CD14-positive monocyte (primary cell): ENCODE measurements around the gene PARVB. TPM values are rescaled to one million over a fixed set of nuclear protein-coding genes. Genes with fewer than 3 reads are reported as not detected.

ENCODE experiments used
- DNase-seq, 3 donors: peaks; one replicate each; pipeline ENCODE4 v3.0.0-alpha.2; 2011 to 2022
- H2AFZ ChIP-seq: 2 replicates; pipeline ENCODE4 v1.6.0; 2012; ENCODE audit warnings: mild to moderate bottlenecking, low read depth, low read length, inconsistent platforms; ENCODE audit not compliant: insufficient read depth, poor library complexity, severe bottlenecking
- H3K27ac ChIP-seq, 2 donors: 1 replicate in 1 of 2; 2 replicates in 1 of 2; pipeline ENCODE4 v1.5.1; 2012 to 2013; ENCODE audit warnings: low read length in 2 of 2, control low read depth in 1 of 2, inconsistent platforms in 1 of 2, low read depth in 1 of 2, mild to moderate bottlenecking in 1 of 2
- H3K27me3 ChIP-seq, 2 donors: one replicate each; pipeline versions ENCODE4 v1.6.0 to v1.6.1; 2011 to 2013; ENCODE audit warnings: low read length in 2 of 2; ENCODE audit not compliant: control insufficient read depth in 2 of 2, insufficient read depth in 2 of 2
- H3K36me3 ChIP-seq, 2 donors: replicated peaks in 1 of 2; 1 replicate in 1 of 2; 2 replicates in 1 of 2; pipeline versions ENCODE4 v1.5.1 to v1.6.1; 2012 to 2013; ENCODE audit warnings: low read length in 2 of 2, control low read depth in 1 of 2, inconsistent platforms in 1 of 2, mild to moderate bottlenecking in 1 of 2; ENCODE audit not compliant: insufficient read depth in 2 of 2, control insufficient read depth in 1 of 2
- H3K4me1 ChIP-seq, 2 donors: 1 replicate in 1 of 2; 2 replicates in 1 of 2; pipeline versions ENCODE4 v1.5.1 to v1.6.1; 2012 to 2013; ENCODE audit warnings: low read length in 2 of 2, control low read depth in 1 of 2, inconsistent platforms in 1 of 2, mild to moderate bottlenecking in 1 of 2, moderate library complexity in 1 of 2; ENCODE audit not compliant: insufficient read depth in 2 of 2, control insufficient read depth in 1 of 2
- H3K4me2 ChIP-seq: replicated peaks from 2 replicates; pipeline ENCODE3; 2012; ENCODE audit warnings: low read length, moderate library complexity, mild to moderate bottlenecking; ENCODE audit not compliant: poor library complexity, severe bottlenecking; ENCODE audit errors: extremely low read depth
- H3K4me3 ChIP-seq, 3 experiments: fragments of 200-600 bp in 1 of 3; sonication (generic) in 1 of 3; replicated peaks in 1 of 3; 1 replicate in 2 of 3; 2 replicates in 1 of 3; pipeline ENCODE4 v1.5.1; 2011 to 2013; ENCODE audit warnings: low read length in 3 of 3, mild to moderate bottlenecking in 3 of 3, control low read depth in 2 of 3, low read depth in 2 of 3, inconsistent platforms in 1 of 3, moderate library complexity in 1 of 3
- H3K79me2 ChIP-seq: 2 replicates; pipeline ENCODE4 v1.6.0; 2012; ENCODE audit warnings: mild to moderate bottlenecking, control low read depth, inconsistent platforms, low read length, moderate library complexity; ENCODE audit not compliant: insufficient read depth
- H3K9ac ChIP-seq: 2 replicates; pipeline ENCODE4 v1.6.0; 2017; ENCODE audit warnings: low read length, mild to moderate bottlenecking; ENCODE audit not compliant: insufficient read depth, poor library complexity, severe bottlenecking
- H3K9me3 ChIP-seq, 2 donors: replicated peaks in 1 of 2; 1 replicate in 1 of 2; 2 replicates in 1 of 2; pipeline versions ENCODE4 v1.5.1 to v1.6.1; 2012 to 2013; ENCODE audit warnings: low read length in 2 of 2, control low read depth in 1 of 2; ENCODE audit not compliant: control insufficient read depth in 1 of 2, insufficient read depth in 1 of 2
- H4K20me1 ChIP-seq: 2 replicates; pipeline ENCODE4 v1.6.0; 2012; ENCODE audit warnings: mild to moderate bottlenecking, low read length, control low read depth, moderate library complexity; ENCODE audit not compliant: insufficient read depth
- H3K27ac Mint-ChIP-seq, 7 donors: one replicate each; pipeline ENCODE4 v1.8.0; 2020; ENCODE audit warnings: mild to moderate bottlenecking in 7 of 7, mixed read lengths in 7 of 7, moderate library complexity in 6 of 7, inconsistent platforms in 2 of 7
- H3K27me3 Mint-ChIP-seq, 3 donors: one replicate each; pipeline ENCODE4 v1.8.0; 2021 to 2022; ENCODE audit warnings: low read depth in 3 of 3, mild to moderate bottlenecking in 3 of 3, mixed read lengths in 3 of 3, moderate library complexity in 3 of 3, inconsistent platforms in 1 of 3
- H3K36me3 Mint-ChIP-seq, 2 donors: one replicate each; pipeline ENCODE4 v1.8.0; 2020; ENCODE audit warnings: mixed read lengths in 2 of 2, inconsistent platforms in 1 of 2, mild to moderate bottlenecking in 1 of 2
- H3K4me1 Mint-ChIP-seq: one replicate; pipeline ENCODE4 v1.8.0; 2020; ENCODE audit warnings: mild to moderate bottlenecking, mixed read lengths
- H3K4me3 Mint-ChIP-seq, 2 donors: one replicate each; pipeline ENCODE4 v1.8.0; 2020; ENCODE audit warnings: mild to moderate bottlenecking in 2 of 2, mixed read lengths in 2 of 2, moderate library complexity in 1 of 2
- H3K9me3 Mint-ChIP-seq, 7 donors: one replicate each; pipeline ENCODE4 v1.8.0; 2020 to 2022; ENCODE audit warnings: mixed read lengths in 7 of 7, mild to moderate bottlenecking in 6 of 7, moderate library complexity in 6 of 7, inconsistent platforms in 2 of 7
- CTCF ChIP-seq: fragments of 200-600 bp; IDR thresholded peaks from one replicate; pipeline ENCODE4 v1.8.0; 2022; ENCODE audit warnings: antibody characterized with exemption, mild to moderate bottlenecking
- WGBS: methylation state at CpG from one replicate; pipeline ENCODE4 v1.1.5; 2013; ENCODE audit warnings: missing lambda C conversion rate; ENCODE audit not compliant: insufficient coverage; 5-methylcytosine and 5-hydroxymethylcytosine counted together
- intact Hi-C, 2 donors: fragments of 100-400 bp; cut with micrococcal nuclease; formaldehyde crosslinking; loops; one replicate each; pipeline versions ENCODE4 v1.15.0 to v1.15.1; 2023
- polyA plus RNA-seq, 3 donors: library from polyadenylated mRNA; depleted of rRNA in 1 of 3; unstranded in 2 of 3; stranded (reverse) in 1 of 3; fragments of 300-500 nt in 2 of 3; fragments of >200 nt in 1 of 3; fragmentation: Illumina TruSeq in 2 of 3; gene quantifications; 1 replicate in 2 of 3; 2 replicates in 1 of 3; pipeline ENCODE4 v1.2.3, GENCODE V29; 2012 to 2021

The PARVB gene
- polyA plus RNA-seq, 3 donors, result 13.4 to 38.5 (median 17.9) TPM

DNA sequence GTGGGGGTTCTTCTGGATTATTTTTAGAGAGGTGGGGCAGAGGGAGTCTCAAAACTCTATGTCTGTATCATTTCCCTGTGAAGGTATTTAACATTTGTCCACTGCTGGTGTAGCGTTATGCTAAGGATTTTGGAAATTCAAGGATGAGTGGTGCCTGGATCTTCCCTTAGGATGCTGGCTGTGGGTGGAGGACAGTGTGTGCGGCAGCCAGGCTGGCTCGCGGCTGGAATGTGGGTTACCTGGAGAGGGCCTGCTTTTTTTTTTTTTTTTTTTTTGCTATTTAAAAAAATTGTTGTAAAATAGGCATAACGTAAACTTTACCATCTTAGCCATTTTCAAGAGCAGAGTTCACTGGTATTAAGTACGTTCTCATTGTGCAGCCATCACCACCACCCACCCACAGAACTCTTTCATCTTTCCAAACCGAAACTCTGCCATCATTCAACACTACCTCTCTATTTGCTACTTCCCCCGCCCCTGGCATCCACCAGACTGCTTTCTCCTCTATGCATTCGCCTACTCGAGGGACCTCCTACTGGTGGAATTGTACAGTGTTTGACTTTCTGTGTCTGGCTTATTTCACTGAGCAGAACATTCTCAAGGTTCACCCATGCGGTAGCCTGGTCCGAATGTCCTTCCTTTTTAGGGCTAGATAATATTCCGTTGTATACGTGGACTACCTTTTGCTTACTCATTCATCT, 67.1 kb downstream of the PARVB start:
- H3K9ac ChIP-seq, result no peak overlapping the region
- no peak overlapping the region for H3K4me3 Mint-ChIP-seq
- no peak overlapping the region for H3K4me2 ChIP-seq
- no peaks in the 10 kb centered on the region for H3K27me3 ChIP-seq
- H3K9me3 ChIP-seq, result no peaks in the 10 kb centered on the region
- no peak for DNase-seq
- intact Hi-C loops, result no loop called here
- peak; percentile 23 for TF ChIP-seq CTCF
- H3K27ac ChIP-seq, result no peak overlapping the region
- H3K36me3 ChIP-seq, result peaks cover 23 to 56% of the 10 kb centered on the region in 2 donors
- H3K27ac Mint-ChIP-seq, result no peak overlapping the region
- H3K36me3 Mint-ChIP-seq, result peaks cover 28 to 46% of the 10 kb centered on the region in 2 donors
- H3K4me3 ChIP-seq, result no peak overlapping the region
- no peaks in the 10 kb centered on the region for H4K20me1 ChIP-seq
- H3K9me3 Mint-ChIP-seq, result peaks cover 0 to 2% (median 0%) of the 10 kb centered on the region in 7 donors
- 92% methylated on average over 7 of the region's 14 CpGs for WGBS
- H2AFZ ChIP-seq, result no peak overlapping the region
- peaks cover 0 to 3% (median 1%) of the 10 kb centered on the region in 3 donors for H3K27me3 Mint-ChIP-seq
- H3K4me1 Mint-ChIP-seq, result no peaks in the 10 kb centered on the region
- no peaks in the 10 kb centered on the region for H3K4me1 ChIP-seq
- no peaks in the 10 kb centered on the region for H3K79me2 ChIP-seq

GRCh38 chr22:44091751-44092150, 67.6 kb downstream of the PARVB start:
- H3K36me3 ChIP-seq, result peaks cover 28 to 56% of the 10 kb centered on the region in 2 donors
- H3K27me3 Mint-ChIP-seq, result peaks cover 0 to 3% (median 0%) of the 10 kb centered on the region in 3 donors
- no peaks in the 10 kb centered on the region for H3K9me3 ChIP-seq
- no peaks in the 10 kb centered on the region for H3K4me1 Mint-ChIP-seq
- H3K4me2 ChIP-seq, result no peak overlapping the region
- no peaks in the 10 kb centered on the region for H3K79me2 ChIP-seq
- no peak overlapping the region for H2AFZ ChIP-seq
- H3K36me3 Mint-ChIP-seq, result peaks cover 31 to 48% of the 10 kb centered on the region in 2 donors
- peak; percentile 5 for TF ChIP-seq CTCF
- H3K27ac Mint-ChIP-seq, result peak overlapping the region in 1 of 7 donors; percentile 59
- no peak overlapping the region for H3K9ac ChIP-seq
- no peak overlapping the region for H3K4me3 ChIP-seq
- no peak for DNase-seq
- intact Hi-C loops, result no loop called here
- no peaks in the 10 kb centered on the region for H3K4me1 ChIP-seq
- WGBS, result 100% methylated on average over 5 of the region's 10 CpGs
- no peaks in the 10 kb centered on the region for H4K20me1 ChIP-seq
- no peak overlapping the region for H3K27ac ChIP-seq
- no peaks in the 10 kb centered on the region for H3K27me3 ChIP-seq
- no peak overlapping the region for H3K4me3 Mint-ChIP-seq
- H3K9me3 Mint-ChIP-seq, result peaks cover 0 to 2% (median 0%) of the 10 kb centered on the region in 7 donors
